Measurements from ENCODE around the gene AURKA. TPM values are rescaled to one million over a fixed set of nuclear protein-coding genes. Genes with fewer than 3 reads are reported as not detected.

The AURKA gene
- total RNA-seq, 1 experiment from 2014 or later, result 92.0 TPM

- no peaks in the 10 kb centered on the region for H3F3A ChIP-seq (ENCODE audit: insufficient read depth, low read depth)
- H3K4me2 ChIP-seq, result no peak overlapping the region
- intact Hi-C loops (cut with micrococcal nuclease; ENCODE audit: unreplicated experiment), result no loop called here
- no peaks in the 10 kb centered on the region for H3K4me1 ChIP-seq (replicated peaks; ENCODE audit: insufficient read depth)
- no peaks in the 10 kb centered on the region for H4K20me1 ChIP-seq (ENCODE audit: insufficient read depth)
- POLR2A ChIA-PET (ENCODE audit: unreplicated experiment), result no interaction called here
- no peak for DNase-seq
- H3K79me2 ChIP-seq (ENCODE audit: low read depth), result no peaks in the 10 kb centered on the region
- CTCF ChIA-PET, result no interaction called here
- TF ChIP-seq EZH2 (IDR thresholded peaks at IDR 0.05; ENCODE audit: low read depth), result no peak
- TF ChIP-seq CTCF (conservative IDR thresholded peaks at IDR 0.05), result no peak
- no peak overlapping the region for H2AFZ ChIP-seq
- H3K27ac ChIP-seq, result no peak overlapping the region
- no peak overlapping the region for H3K4me3 ChIP-seq
- BruUV-seq (replicated peaks), result no TSS peak
- no peaks in the 10 kb centered on the region for H3K9me3 ChIP-seq (ENCODE audit: insufficient read depth, low read depth)
- no peaks in the 10 kb centered on the region for H3K27me3 ChIP-seq (ENCODE audit: insufficient read depth, low read depth)
- H3K36me3 ChIP-seq (ENCODE audit: low read depth), result no peaks in the 10 kb centered on the region
- H3K9me2 ChIP-seq (ENCODE audit: insufficient read depth), result no peaks in the 10 kb centered on the region
Observed at GRCh38 chr20:56429502-56429901, 37.5 kb upstream of the AURKA start.

- ChIA-PET CTCF (no interaction called here), POLR2A (ENCODE audit: unreplicated experiment) (no interaction called here)
- H3K9me3 ChIP-seq (ENCODE audit: insufficient read depth, low read depth), result no peaks in the 10 kb centered on the region
- H3K27ac ChIP-seq, result no peak overlapping the region
- H3F3A ChIP-seq (ENCODE audit: insufficient read depth, low read depth), result no peaks in the 10 kb centered on the region
- H2AFZ ChIP-seq, result no peak overlapping the region
- TF ChIP-seq EZH2 (IDR thresholded peaks at IDR 0.05; ENCODE audit: low read depth) (no peak), CTCF (conservative IDR thresholded peaks at IDR 0.05) (no peak)
- H3K27me3 ChIP-seq (ENCODE audit: insufficient read depth, low read depth), result no peaks in the 10 kb centered on the region
- intact Hi-C loops (cut with micrococcal nuclease; ENCODE audit: unreplicated experiment), result no loop called here
- no peaks in the 10 kb centered on the region for H4K20me1 ChIP-seq (ENCODE audit: insufficient read depth)
- no peaks in the 10 kb centered on the region for H3K9me2 ChIP-seq (ENCODE audit: insufficient read depth)
- H3K4me3 ChIP-seq, result no peak overlapping the region
- no TSS peak for BruUV-seq (replicated peaks)
- peaks cover 4% of the 10 kb centered on the region; the same call in 1 of the 2 replicates for H3K4me1 ChIP-seq (replicated peaks; ENCODE audit: insufficient read depth)
- H3K36me3 ChIP-seq (ENCODE audit: low read depth), result no peaks in the 10 kb centered on the region
- H3K79me2 ChIP-seq (ENCODE audit: low read depth), result no peaks in the 10 kb centered on the region
- no peak for DNase-seq
- H3K4me2 ChIP-seq, result no peak overlapping the region
Observed at GRCh38 chr20:56428881-56429280, 36.9 kb upstream of the AURKA start.

- DNase-seq, result no peak
- Histone ChIP-seq H3K4me2 (no peak overlapping the region), H3K79me2 (ENCODE audit: low read depth) (no peaks in the 10 kb centered on the region), H3K27me3 (ENCODE audit: insufficient read depth, low read depth) (no peaks in the 10 kb centered on the region), H3K9me3 (ENCODE audit: insufficient read depth, low read depth) (no peaks in the 10 kb centered on the region), H3K9me2 (ENCODE audit: insufficient read depth) (no peaks in the 10 kb centered on the region), H3K36me3 (ENCODE audit: low read depth) (no peaks in the 10 kb centered on the region), H4K20me1 (ENCODE audit: insufficient read depth) (no peaks in the 10 kb centered on the region), H3F3A (ENCODE audit: insufficient read depth, low read depth) (no peaks in the 10 kb centered on the region), H3K27ac (no peak overlapping the region), H3K4me3 (no peak overlapping the region), H2AFZ (no peak overlapping the region), H3K4me1 (replicated peaks; ENCODE audit: insufficient read depth) (peaks cover 9% of the 10 kb centered on the region; the same call in 1 of the 2 replicates)
- CTCF ChIA-PET, result no interaction called here
- POLR2A ChIA-PET (ENCODE audit: unreplicated experiment), result no interaction called here
- TF ChIP-seq EZH2 (IDR thresholded peaks at IDR 0.05; ENCODE audit: low read depth) (no peak), CTCF (conservative IDR thresholded peaks at IDR 0.05) (no peak)
- intact Hi-C loops (cut with micrococcal nuclease; ENCODE audit: unreplicated experiment), result no loop called here
- BruUV-seq (replicated peaks), result no TSS peak
Observed at GRCh38 chr20:56428410-56428809, 36.4 kb upstream of the AURKA start.
